Spleen (tissue), 11 donors: ENCODE results near the gene MCM8. TPM values are rescaled to one million over a fixed set of nuclear protein-coding genes. Genes with fewer than 3 reads are reported as not detected.

ENCODE experiments used
- DNase-seq: peaks from one replicate; pipeline ENCODE4 v3.0.0-alpha.2; 2020
- H3K27ac ChIP-seq, 8 donors: fragments of 200-600 bp; sonication (generic) in 7 of 8; 1 replicate in 4 of 8; 2 replicates in 4 of 8; pipeline versions ENCODE4 v1.5.0 to v1.8.0; 2016 to 2021; ENCODE audit warnings: inconsistent platforms in 4 of 8, mild to moderate bottlenecking in 4 of 8, moderate library complexity in 1 of 8
- H3K27me3 ChIP-seq, 7 donors: fragments of 200-600 bp; sonication (generic) in 6 of 7; replicated peaks in 1 of 7; 1 replicate in 4 of 7; 2 replicates in 3 of 7; pipeline versions ENCODE4 v1.5.0 to v1.8.0; 2016 to 2021; ENCODE audit warnings: inconsistent platforms in 3 of 7, mild to moderate bottlenecking in 1 of 7
- H3K36me3 ChIP-seq, 6 donors: fragments of 200-600 bp; sonication (generic) in 5 of 6; 1 replicate in 4 of 6; 2 replicates in 2 of 6; pipeline versions ENCODE4 v1.5.0 to v1.8.0; 2016 to 2021; ENCODE audit warnings: inconsistent platforms in 2 of 6
- H3K4me1 ChIP-seq, 6 donors: fragments of 200-600 bp; sonication (generic) in 5 of 6; 1 replicate in 3 of 6; 2 replicates in 3 of 6; pipeline versions ENCODE4 v1.5.0 to v1.8.0; 2016 to 2021; ENCODE audit warnings: inconsistent platforms in 3 of 6
- H3K4me3 ChIP-seq, 8 donors: fragments of 200-600 bp; sonication (generic) in 7 of 8; 1 replicate in 4 of 8; 2 replicates in 4 of 8; pipeline versions ENCODE4 v1.5.0 to v1.8.0; 2016 to 2021; ENCODE audit warnings: inconsistent platforms in 4 of 8, mild to moderate bottlenecking in 4 of 8, moderate library complexity in 2 of 8
- H3K9me3 ChIP-seq, 8 donors: fragments of 200-600 bp; sonication (generic) in 7 of 8; 1 replicate in 4 of 8; 2 replicates in 4 of 8; pipeline versions ENCODE4 v1.5.0 to v1.8.0; 2016 to 2021; ENCODE audit warnings: inconsistent platforms in 4 of 8
- CTCF ChIP-seq, 11 experiments: fragments of 200-600 bp in 7 of 11; fragments of 450-650 bp in 4 of 11; sonication (generic) in 4 of 11; IDR thresholded peaks in 8 of 11; conservative IDR thresholded peaks in 3 of 11; 1 replicate in 7 of 11; 2 replicates in 4 of 11; pipeline versions ENCODE4 v1.4.0 to v1.8.0; 2016 to 2021; ENCODE audit warnings: antibody characterized with exemption in 11 of 11, inconsistent platforms in 4 of 11, mild to moderate bottlenecking in 1 of 11
- POLR2A ChIP-seq, 3 donors: fragments of 450-650 bp; IDR thresholded peaks; one replicate each; pipeline ENCODE4 v1.5.1; 2017; ENCODE audit warnings: antibody characterized with exemption in 3 of 3, mild to moderate bottlenecking in 1 of 3
- POLR2AphosphoS5 ChIP-seq, 3 donors: sonication (generic); formaldehyde crosslinking; IDR thresholded peaks; one replicate each; pipeline ENCODE4 v1.5.1; 2017; ENCODE audit warnings: antibody characterized with exemption in 3 of 3
- WGBS, 5 donors: extraction: QIAGEN DNeasy Blood & Tissue Kit in 3 of 5; methylation state at CpG; one replicate each; pipeline versions ENCODE4 v1.1.5 to v1.1.7; 2013 to 2018; 5-methylcytosine and 5-hydroxymethylcytosine counted together
- intact Hi-C: fragments of 100-400 bp; cut with DNase I; formaldehyde crosslinking; loops from one replicate; pipeline ENCODE4 v1.15.0; 2023; ENCODE audit warnings: low total_unique reads
- polyA plus RNA-seq, 3 donors: library from polyadenylated mRNA; stranded (reverse); fragments of 200-250 nt; gene quantifications; one replicate each; pipeline ENCODE4 v1.2.1, GENCODE V29; 2013
- total RNA-seq, 7 donors: library from RNA; depleted of rRNA in 3 of 7; stranded (reverse); fragments of >200 nt in 3 of 7; fragmentation: NEBNext Ultra II Directional in 4 of 7; extraction: Animal tissue kit (Norgen Biotek cat#: 25700) in 4 of 7; gene quantifications; one replicate each; pipeline versions ENCODE4 v1.1.0 to v1.2.1, GENCODE V29; 2016 to 2021
- donor health status: healthy with polysubstance abuse.
- donor health status: DM: no; HTN: no; CAD: no; lungs with moderate emphysema.
- donor health status: DM: no; HTN: no; CAD: no.
- donor health status: Bipolar disorder and iron deficiency.
- donor health status: healthy.
- donor health status: DM: no; HTN: no; CAD: no.
- donor health status: DM: yes; HTN: yes; CAD: no.

The MCM8 gene
- total and polyA plus RNA-seq, 10 donors: 1.7 to 7.9 (median 5.9) TPM

- WGBS, 5 donors: 93 to 100% (median 97%) methylated on average over 3 of the region's 3 CpGs
- no peak overlapping the region for H3K27ac ChIP-seq
- DNase-seq: no peak
- no peak overlapping the region for H3K4me3 ChIP-seq
- no peaks in the 10 kb centered on the region for H3K9me3 ChIP-seq
- no peak for TF ChIP-seq POLR2AphosphoS5 (IDR thresholded peaks at IDR 0.05)
- no peak for TF ChIP-seq POLR2A (IDR thresholded peaks at IDR 0.05)
- no peak for TF ChIP-seq CTCF (IDR thresholded peaks at IDR 0.05 in 8 of 11, conservative IDR thresholded peaks at IDR 0.05 in 3 of 11)
- H3K36me3 ChIP-seq: peaks cover 0 to 90% (median 26%) of the 10 kb centered on the region in 6 donors
- intact Hi-C loops: no loop called here
- H3K4me1 ChIP-seq: no peaks in the 10 kb centered on the region
- no peaks in the 10 kb centered on the region for H3K27me3 ChIP-seq
Measured at GRCh38 chr20:5968462-5968861, 18.0 kb downstream of the MCM8 start.

- Histone ChIP-seq H3K4me1 (no peaks in the 10 kb centered on the region), H3K27ac (no peak overlapping the region), H3K4me3 (no peak overlapping the region), H3K9me3 (no peaks in the 10 kb centered on the region), H3K36me3 (peaks cover 0 to 90% (median 22%) of the 10 kb centered on the region in 6 donors), H3K27me3 (no peaks in the 10 kb centered on the region)
- TF ChIP-seq POLR2A (IDR thresholded peaks at IDR 0.05): no peak
- TF ChIP-seq POLR2AphosphoS5 (IDR thresholded peaks at IDR 0.05): no peak
- no peak for TF ChIP-seq CTCF (IDR thresholded peaks at IDR 0.05 in 8 of 11, conservative IDR thresholded peaks at IDR 0.05 in 3 of 11)
- intact Hi-C loops: no loop called here
- no peak for DNase-seq
- WGBS, 5 donors: 89 to 93% (median 92%) methylated on average over 9 of the region's 9 CpGs
Measured at GRCh38 chr20:5969348-5969935, 19.0 kb downstream of the MCM8 start.

- Histone ChIP-seq H3K27ac (no peak overlapping the region), H3K4me1 (no peaks in the 10 kb centered on the region), H3K4me3 (no peak overlapping the region), H3K36me3 (peaks cover 0 to 89% (median 19%) of the 10 kb centered on the region in 6 donors), H3K9me3 (no peaks in the 10 kb centered on the region), H3K27me3 (no peaks in the 10 kb centered on the region)
- no peak for DNase-seq
- intact Hi-C loops: no loop called here
- TF ChIP-seq POLR2A (IDR thresholded peaks at IDR 0.05): no peak
- TF ChIP-seq CTCF (IDR thresholded peaks at IDR 0.05 in 8 of 11, conservative IDR thresholded peaks at IDR 0.05 in 3 of 11): no peak
- no peak for TF ChIP-seq POLR2AphosphoS5 (IDR thresholded peaks at IDR 0.05)
Measured at GRCh38 chr20:5969940-5970339, 19.5 kb downstream of the MCM8 start.

- TF ChIP-seq POLR2AphosphoS5 (IDR thresholded peaks at IDR 0.05) (no peak), POLR2A (IDR thresholded peaks at IDR 0.05) (no peak), CTCF (IDR thresholded peaks at IDR 0.05 in 8 of 11, conservative IDR thresholded peaks at IDR 0.05 in 3 of 11) (no peak)
- no peak for DNase-seq
- intact Hi-C loops: no loop called here
- Histone ChIP-seq H3K36me3 (peaks cover 0 to 89% (median 17%) of the 10 kb centered on the region in 6 donors), H3K4me1 (no peaks in the 10 kb centered on the region), H3K9me3 (no peaks in the 10 kb centered on the region), H3K27ac (no peak overlapping the region), H3K27me3 (no peaks in the 10 kb centered on the region), H3K4me3 (no peak overlapping the region)
- 95 to 98% (median 96%) methylated on average over 2 of the region's 2 CpGs for WGBS, 5 donors
Measured at GRCh38 chr20:5970381-5970780, 19.9 kb downstream of the MCM8 start.
